Skeletal muscle tissue (tissue), 4 donors: Measurements from ENCODE around the gene TARS3. TPM values are rescaled to one million over a fixed set of nuclear protein-coding genes. Genes with fewer than 3 reads are reported as not detected.

ENCODE experiments used
- H3K27ac ChIP-seq: one replicate; pipeline ENCODE4 v1.7.0; 2013; ENCODE audit warnings: mild to moderate bottlenecking, low read depth, low read length, inconsistent platforms
- H3K27me3 ChIP-seq, 3 donors: one replicate each; pipeline ENCODE4 v1.7.0; 2013; ENCODE audit warnings: low read length in 3 of 3; ENCODE audit not compliant: control insufficient read depth in 3 of 3, insufficient read depth in 3 of 3
- H3K36me3 ChIP-seq, 3 donors: one replicate each; pipeline ENCODE4 v1.7.0; 2013; ENCODE audit warnings: low read length in 3 of 3; ENCODE audit not compliant: control insufficient read depth in 3 of 3, insufficient read depth in 3 of 3
- H3K4me1 ChIP-seq, 3 donors: one replicate each; pipeline ENCODE4 v1.7.0; 2013; ENCODE audit warnings: low read length in 3 of 3, mild to moderate bottlenecking in 3 of 3; ENCODE audit not compliant: control insufficient read depth in 3 of 3, insufficient read depth in 3 of 3
- H3K4me3 ChIP-seq, 3 donors: one replicate each; pipeline ENCODE4 v1.7.0; 2013; ENCODE audit warnings: low read length in 3 of 3
- H3K9ac ChIP-seq, 3 donors: one replicate each; pipeline ENCODE4 v1.7.0; 2013; ENCODE audit warnings: low read length in 3 of 3, mild to moderate bottlenecking in 3 of 3, moderate library complexity in 2 of 3, low read depth in 1 of 3
- H3K9me3 ChIP-seq, 3 donors: one replicate each; pipeline ENCODE4 v1.7.0; 2013; ENCODE audit warnings: low read length in 3 of 3; ENCODE audit not compliant: control insufficient read depth in 3 of 3
- total RNA-seq: library from RNA; depleted of rRNA; stranded (reverse); fragments of >200 nt; gene quantifications from one replicate; pipeline ENCODE4 v1.2.3, GENCODE V29; 2014
- donor health status: Osteomylitis.

The TARS3 gene
- total RNA-seq, 1 donor from 2014 or later = 21.4 TPM

DNA sequence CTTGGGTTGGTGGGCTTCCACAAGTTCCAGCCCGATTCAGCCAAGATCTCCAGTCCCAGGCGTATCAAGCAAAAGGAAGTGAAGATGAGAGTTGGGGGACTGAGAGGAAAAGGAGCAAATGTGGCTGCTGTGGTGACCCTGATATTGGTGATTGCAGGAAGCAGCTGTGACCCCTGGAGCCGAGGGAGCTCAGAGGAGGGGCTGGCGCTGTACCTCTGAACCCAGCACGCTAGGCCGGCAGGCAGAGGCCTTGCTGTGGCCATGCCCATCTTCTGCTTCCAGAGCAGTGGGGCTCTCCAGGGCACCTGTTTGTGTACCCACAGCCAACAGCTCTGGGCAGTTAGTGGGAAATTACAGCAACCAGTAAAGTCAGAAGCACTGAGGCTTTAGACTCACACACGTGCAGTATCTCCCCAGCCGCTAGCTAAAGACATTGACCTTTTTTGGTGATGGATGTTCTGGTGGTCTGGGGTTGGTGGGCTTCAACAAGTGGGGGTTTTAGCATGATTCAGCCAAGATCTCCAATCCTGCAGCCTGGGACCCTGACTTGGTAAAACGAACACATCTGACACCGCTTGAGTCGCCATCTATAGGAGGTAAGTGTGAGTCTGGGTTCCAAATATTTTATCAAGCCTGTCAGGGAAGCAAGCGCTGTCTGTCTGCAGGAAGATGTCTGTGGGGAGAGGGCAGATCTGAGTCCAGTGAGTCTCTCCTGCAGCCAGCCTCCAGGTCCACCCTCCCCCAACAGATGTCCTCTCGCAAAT lies 105.2 kb downstream of the TARS3 start:
- peak overlapping the region in 1 of 3 donors; percentile 13 for H3K4me3 ChIP-seq
- no peaks in the 10 kb centered on the region for H3K9me3 ChIP-seq
- no peaks in the 10 kb centered on the region for H3K27me3 ChIP-seq
- H3K27ac ChIP-seq = peak overlapping the region; percentile 37
- no peaks in the 10 kb centered on the region for H3K36me3 ChIP-seq
- H3K4me1 ChIP-seq = peaks cover 53 to 66% (median 64%) of the 10 kb centered on the region in 3 donors
- peak overlapping the region; percentile 21 to 54 (median 27) for H3K9ac ChIP-seq

DNA sequence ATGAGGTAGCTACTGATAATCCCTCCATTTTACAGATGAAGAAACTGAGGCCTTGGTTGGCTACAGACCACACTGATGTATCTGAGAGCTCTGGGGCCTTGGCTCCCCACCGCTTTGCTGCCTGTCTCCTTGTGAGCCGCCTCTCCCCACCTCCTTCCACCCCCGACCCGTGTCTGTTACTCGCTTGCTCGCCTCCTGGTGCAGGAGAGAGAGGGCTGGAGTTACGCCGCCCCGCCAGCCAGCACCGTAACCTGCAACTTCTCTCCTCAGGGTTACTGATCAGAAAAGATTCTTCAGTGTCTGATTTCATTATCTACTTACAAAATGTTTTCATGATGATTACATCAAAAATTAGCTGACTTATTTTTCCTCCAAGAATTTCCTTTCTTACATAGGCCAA lies 106.2 kb downstream of the TARS3 start:
- peaks cover 60 to 74% (median 74%) of the 10 kb centered on the region in 3 donors for H3K4me1 ChIP-seq
- no peak overlapping the region for H3K9ac ChIP-seq
- H3K27me3 ChIP-seq = no peaks in the 10 kb centered on the region
- H3K9me3 ChIP-seq = no peaks in the 10 kb centered on the region
- peak overlapping the region; percentile 37 for H3K27ac ChIP-seq
- no peaks in the 10 kb centered on the region for H3K36me3 ChIP-seq
- H3K4me3 ChIP-seq = no peak overlapping the region

DNA sequence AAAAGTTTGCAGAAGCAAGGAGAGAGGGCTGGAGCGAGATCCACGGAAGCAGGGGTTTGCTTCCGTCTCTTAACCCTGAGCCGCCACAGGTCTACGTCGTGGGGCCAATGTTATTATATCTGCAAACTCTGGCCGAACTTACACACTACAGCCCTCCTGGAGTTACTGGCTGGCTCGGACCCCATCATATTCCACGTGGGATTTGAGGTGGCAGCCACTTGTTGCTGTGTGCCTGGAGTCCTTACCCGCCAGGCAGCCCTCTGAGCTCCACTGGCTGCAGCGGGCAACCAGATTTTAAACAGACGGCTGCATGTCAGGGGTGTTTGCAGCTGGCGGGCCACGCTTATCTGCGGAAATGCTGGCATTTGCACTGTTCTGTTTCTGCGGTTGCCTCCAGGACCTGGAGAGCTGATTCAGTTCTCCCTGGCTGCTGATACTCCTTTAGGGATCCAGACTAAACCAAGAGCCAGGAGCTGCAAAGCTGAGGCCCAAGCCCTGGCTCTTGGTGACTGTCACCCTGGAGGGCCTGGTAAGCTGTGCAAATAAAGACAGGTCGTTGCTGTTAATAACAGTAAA lies 106.8 kb downstream of the TARS3 start:
- H3K27ac ChIP-seq = no peak overlapping the region
- no peaks in the 10 kb centered on the region for H3K27me3 ChIP-seq
- H3K9me3 ChIP-seq = no peaks in the 10 kb centered on the region
- H3K9ac ChIP-seq = no peak overlapping the region
- H3K36me3 ChIP-seq = no peaks in the 10 kb centered on the region
- peaks cover 66 to 80% (median 80%) of the 10 kb centered on the region in 3 donors for H3K4me1 ChIP-seq
- H3K4me3 ChIP-seq = no peak overlapping the region

DNA sequence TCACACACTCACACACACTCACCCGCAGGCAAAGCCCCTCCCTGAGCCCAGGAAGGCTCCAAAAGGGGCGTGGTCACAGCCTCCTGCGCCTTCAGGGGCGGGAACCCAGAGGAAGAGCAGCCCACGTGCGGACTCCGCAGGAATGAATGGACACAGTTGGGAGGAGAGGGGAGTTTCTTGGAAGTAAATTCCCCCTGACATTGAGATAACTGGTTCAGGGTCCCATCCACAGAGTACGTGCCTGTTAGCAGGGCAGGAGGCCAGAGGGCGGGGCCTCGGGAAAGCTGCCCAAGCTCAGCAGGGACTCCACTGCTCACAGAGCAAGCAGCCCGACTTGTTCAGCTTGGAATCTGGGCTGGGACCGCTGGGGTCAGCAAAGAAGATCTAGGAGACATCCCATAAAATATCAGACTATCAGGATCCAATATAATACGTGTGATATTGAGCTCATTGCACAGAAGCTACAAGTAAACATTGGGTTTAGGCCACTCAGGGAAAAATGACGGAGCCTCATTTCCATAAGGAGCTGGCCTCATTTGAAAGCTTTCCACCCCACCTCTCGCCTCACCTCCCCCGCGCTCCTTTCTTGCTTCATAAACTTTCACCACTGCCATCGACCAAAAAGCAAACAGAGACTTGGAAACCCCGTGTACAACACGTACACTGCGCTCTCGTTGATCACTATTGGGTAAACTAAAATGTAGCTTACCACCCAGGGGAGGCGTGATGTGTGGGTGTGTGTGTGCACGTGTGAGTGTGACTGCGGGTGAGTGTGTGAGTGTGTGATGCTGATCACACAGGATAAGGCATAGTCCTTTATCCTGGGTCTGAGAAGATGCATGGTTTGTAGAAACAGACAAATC lies 108.1 kb downstream of the TARS3 start:
- no peaks in the 10 kb centered on the region for H3K9me3 ChIP-seq
- H3K4me3 ChIP-seq = peak overlapping the region; percentile 23 to 58 (median 36)
- no peaks in the 10 kb centered on the region for H3K27me3 ChIP-seq
- H3K9ac ChIP-seq = peak overlapping the region; percentile 14 to 60 (median 33)
- H3K4me1 ChIP-seq = peaks cover 79 to 92% (median 90%) of the 10 kb centered on the region in 3 donors
- no peaks in the 10 kb centered on the region for H3K36me3 ChIP-seq
- H3K27ac ChIP-seq = peak overlapping the region; percentile 56

DNA sequence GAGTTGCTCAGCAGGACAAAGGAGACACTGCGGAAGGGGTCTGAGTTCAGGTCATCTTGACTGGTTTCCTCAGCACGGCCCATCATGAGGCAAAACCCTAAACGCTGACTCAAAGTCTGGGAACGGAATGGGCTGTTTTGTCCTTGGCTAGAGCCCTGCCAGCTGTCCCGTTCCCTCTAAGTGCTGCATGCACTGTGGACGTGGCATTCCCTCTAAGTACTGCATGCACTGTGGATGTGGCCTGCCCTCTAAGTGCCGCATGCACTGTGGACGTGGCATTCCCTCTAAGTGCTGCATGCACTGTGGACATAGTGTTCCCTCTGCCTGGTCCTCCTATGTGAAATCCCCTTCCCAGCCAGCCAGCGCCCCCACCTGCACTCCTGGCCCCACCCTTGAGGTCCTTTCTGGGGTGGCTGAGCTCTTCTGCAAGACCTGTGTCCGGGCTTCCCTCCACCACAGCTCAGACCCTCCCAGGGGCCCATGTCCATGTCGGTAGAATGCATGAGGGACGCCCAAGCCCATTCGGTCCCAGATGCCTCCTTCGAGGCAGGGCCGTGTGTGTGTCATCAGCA lies 108.8 kb downstream of the TARS3 start:
- peak overlapping the region in 2 of 3 donors; percentile 33 to 60 for H3K9ac ChIP-seq
- no peaks in the 10 kb centered on the region for H3K27me3 ChIP-seq
- H3K4me1 ChIP-seq = peaks cover 82 to 95% (median 93%) of the 10 kb centered on the region in 3 donors
- H3K27ac ChIP-seq = peak overlapping the region; percentile 56
- H3K36me3 ChIP-seq = no peaks in the 10 kb centered on the region
- H3K4me3 ChIP-seq = peak overlapping the region in 2 of 3 donors; percentile 36 to 58
- no peaks in the 10 kb centered on the region for H3K9me3 ChIP-seq

DNA sequence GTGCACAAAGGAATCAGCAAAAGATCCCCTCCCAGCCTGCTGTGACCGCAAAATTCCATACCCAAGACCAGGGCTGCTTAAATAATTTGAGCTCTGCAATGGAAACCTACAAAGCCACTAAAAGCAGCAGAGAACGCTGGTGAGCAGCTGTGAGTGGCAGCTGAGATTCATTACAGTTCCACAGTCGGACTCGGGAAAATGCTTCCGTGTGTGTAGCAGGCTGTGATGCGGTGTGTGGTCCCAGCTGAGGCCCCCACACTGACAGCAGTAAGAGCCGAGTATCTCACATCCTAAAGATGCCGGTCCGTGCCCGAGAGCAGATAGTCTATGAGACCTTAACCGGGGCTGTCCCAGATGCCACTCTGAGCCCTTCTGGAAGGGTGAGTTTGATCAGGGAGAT lies 109.5 kb downstream of the TARS3 start:
- Histone ChIP-seq H3K9me3 (no peaks in the 10 kb centered on the region), H3K27ac (peak overlapping the region; percentile 56), H3K4me3 (no peak overlapping the region), H3K27me3 (no peaks in the 10 kb centered on the region), H3K9ac (peak overlapping the region in 1 of 3 donors; percentile 40), H3K4me1 (peaks cover 88 to 99% (median 93%) of the 10 kb centered on the region in 3 donors), H3K36me3 (no peaks in the 10 kb centered on the region)

DNA sequence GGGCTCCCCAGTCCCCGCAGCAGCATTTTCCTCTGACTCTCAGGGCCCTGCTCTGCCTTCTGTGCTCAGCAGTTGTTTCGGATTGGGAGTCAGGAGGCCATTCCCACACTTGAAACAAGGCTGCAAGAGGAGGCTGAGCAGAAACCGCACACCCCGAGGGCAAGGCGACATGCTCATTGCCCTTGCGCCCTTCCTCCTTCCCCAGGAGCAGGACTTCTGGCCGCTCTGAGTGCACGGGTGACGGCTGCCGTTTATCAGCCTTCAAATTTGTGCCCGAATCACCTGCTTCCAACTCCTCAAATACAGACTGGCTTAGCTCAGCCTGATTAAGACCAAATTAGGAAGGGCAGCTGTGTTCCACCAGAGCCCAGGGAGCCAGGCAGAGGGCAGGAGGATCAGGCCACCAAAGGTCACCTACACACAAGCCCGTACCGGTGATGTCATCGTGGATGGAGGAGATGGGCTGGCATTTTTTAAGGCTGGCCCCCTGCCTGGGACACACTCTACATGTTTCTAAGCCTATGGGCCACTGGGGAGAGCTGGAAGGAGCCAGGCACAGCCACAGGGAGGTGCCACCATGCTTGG lies 110.2 kb downstream of the TARS3 start:
- Histone ChIP-seq H3K27ac (peak overlapping the region; percentile 70), H3K4me1 (peaks cover 87 to 95% (median 87%) of the 10 kb centered on the region in 3 donors)

DNA sequence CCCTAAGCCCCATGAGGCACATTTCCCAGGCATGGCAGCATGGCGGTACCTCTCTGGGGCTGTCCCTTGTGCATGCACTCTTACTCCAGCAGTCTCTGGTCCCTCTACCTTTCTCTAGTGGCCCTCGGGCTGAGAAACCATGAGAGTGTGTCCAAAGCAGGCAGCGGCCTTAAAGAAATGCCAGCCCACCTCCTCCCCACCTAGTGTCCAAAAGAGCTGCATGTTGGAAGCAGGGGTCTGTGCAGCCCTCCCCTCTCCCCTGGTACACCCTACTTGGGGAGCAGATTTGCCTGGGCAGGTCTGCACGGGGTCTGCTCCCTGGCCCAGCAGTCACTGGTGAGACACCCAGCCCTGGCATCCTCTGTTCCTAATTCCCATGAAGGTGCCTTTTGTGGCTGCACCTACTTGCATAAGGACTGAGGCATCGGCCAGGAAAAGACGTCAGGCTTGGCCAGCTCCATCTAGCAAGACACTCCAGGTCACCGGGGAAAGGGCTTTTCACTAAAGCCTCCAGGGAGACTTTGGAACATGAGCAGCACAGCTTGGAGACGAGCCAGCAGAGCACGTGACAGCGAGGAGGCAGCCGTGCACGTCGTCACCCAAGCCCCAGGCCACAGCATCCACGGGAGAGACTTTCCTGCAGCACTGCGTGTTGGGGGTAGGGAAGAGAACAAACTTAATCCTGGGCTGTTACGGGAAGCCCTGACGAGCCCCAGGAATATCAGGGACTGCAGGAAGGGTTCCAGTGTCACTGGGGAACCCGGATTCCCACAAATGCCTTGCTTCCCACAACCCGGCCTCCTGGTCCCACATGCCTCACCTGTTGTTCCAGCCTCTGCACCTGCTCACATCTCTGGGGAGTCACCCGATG lies 110.9 kb downstream of the TARS3 start:
- no peaks in the 10 kb centered on the region for H3K9me3 ChIP-seq
- H3K27me3 ChIP-seq = no peaks in the 10 kb centered on the region
- peak overlapping the region in 1 of 3 donors; percentile 45 for H3K4me3 ChIP-seq
- peaks cover 80 to 88% (median 82%) of the 10 kb centered on the region in 3 donors for H3K4me1 ChIP-seq
- H3K36me3 ChIP-seq = no peaks in the 10 kb centered on the region
- H3K9ac ChIP-seq = peak overlapping the region; percentile 32 to 71 (median 66)
- H3K27ac ChIP-seq = peak overlapping the region; percentile 70

More for the DNA sequence above, 110.2 kb downstream of the TARS3 start:
- Histone ChIP-seq H3K36me3 (no peaks in the 10 kb centered on the region), H3K4me3 (peak overlapping the region in 1 of 3 donors; percentile 45), H3K9me3 (no peaks in the 10 kb centered on the region), H3K27me3 (no peaks in the 10 kb centered on the region), H3K9ac (peak overlapping the region; percentile 32 to 71 (median 66))
